Smooth muscle cell of the umbilical artery (primary cell): ENCODE results near the gene PPCS. TPM values are rescaled to one million over a fixed set of nuclear protein-coding genes. Genes with fewer than 3 reads are reported as not detected.

Experiments used
- total RNA-seq: library from RNA; depleted of rRNA; stranded (reverse); fragments of >200 nt; gene quantifications from 2 replicates; pipeline ENCODE4 v1.2.3, GENCODE V29; 2014

Gene PPCS
- total RNA-seq: 24.9 and 26.1 TPM in 2 replicates

GRCh38 chr1:42456010-42456753, at the start of gene PPCS, which contains the start of gene ZMYND12:
Gene PPCS, plus strand, starts transcription at chr1:42456543. Its CDS starts 23 bp downstream, at chr1:42456566.
Gene ZMYND12, minus strand, starts transcription at chr1:42456022. Its CDS starts 25 bp downstream, at chr1:42455997.

DNA sequence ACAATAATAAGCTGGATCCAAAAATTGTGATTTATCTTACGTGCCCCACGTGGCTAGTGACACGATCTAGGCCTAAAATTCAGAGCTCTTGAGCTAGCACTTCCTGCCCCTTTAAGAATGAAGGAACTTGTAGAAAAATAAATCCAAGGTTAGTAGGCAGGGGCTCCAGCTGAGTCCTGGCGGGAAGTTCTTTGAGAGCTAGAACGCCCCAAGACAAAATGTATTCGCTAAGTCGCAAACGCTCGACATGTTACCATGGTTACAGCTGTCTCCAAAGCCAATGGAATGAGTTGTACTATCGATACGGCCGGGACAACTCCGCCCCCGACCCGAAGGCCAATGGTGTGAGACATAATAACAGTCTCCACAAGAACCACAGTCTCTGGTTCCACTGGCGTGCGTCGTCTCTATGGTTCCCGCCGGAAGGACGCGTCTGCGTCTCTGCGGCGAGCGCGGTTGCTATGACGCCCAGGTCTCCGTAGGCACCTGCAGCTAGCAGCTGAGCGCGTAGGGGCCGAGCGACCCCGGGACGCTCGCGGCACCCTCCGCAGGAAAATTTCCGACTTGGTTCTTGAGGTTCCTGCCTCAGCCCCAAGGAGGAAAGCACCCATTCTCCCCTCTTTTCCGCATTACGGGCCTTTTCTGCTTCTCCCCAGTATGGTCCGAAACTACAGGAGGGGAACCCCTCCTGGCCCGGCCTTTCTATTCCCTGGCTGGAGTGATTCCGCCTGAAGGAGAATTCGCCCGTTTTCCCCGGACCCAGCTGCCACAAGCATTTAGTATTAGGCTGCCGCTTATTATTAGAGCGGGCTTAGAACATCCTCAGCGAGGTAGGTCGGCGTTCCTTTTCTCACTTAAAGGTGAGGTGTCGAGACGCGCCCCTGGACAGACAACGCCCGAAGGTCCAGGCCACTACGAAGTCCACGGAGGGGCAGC, 6.8 kb downstream of the PPCS start, which contains the start of gene CCDC30:
Gene CCDC30 (plus strand): TSS at position 459 of the 936 bp plus-strand sequence. CDS start 17,266 bp downstream, outside the sequence.

Other genes with a start within 250 kb of the PPCS start
- gene FOXJ3, start 121.3 kb upstream of the PPCS start, total RNA-seq: 16.3 and 26.6 TPM in 2 replicates
- gene RIMKLA, start 75.8 kb upstream of the PPCS start, total RNA-seq: under 0.01 and 0.05 TPM in 2 replicates
- gene ZMYND12, start 521 bp upstream of the PPCS start, total RNA-seq: 0.18 and 0.30 TPM in 2 replicates
- gene CCDC30, start 6.7 kb downstream of the PPCS start, total RNA-seq: 0.69 and 0.89 TPM in 2 replicates
- 18.7 and 22.4 TPM in 2 replicates for gene PPIH, start 201.9 kb downstream of the PPCS start, total RNA-seq
- gene YBX1, start 225.9 kb downstream of the PPCS start, total RNA-seq: 516 and 899 TPM in 2 replicates